Stimulated activated CD4-positive, alpha-beta T cell treated with anti-CD3 and anti-CD28 coated beads, Interleukin-15, amount 100 ng/mL, for 24 hours (primary cell): ENCODE results near the gene SAXO1.
"Not testable (repeated sequence)": the region's sequence is repeated elsewhere in the genome, so short reads cannot be mapped to it uniquely, and the experiment has no call there.

Source experiments
- DNase-seq: peaks from one replicate; pipeline ENCODE4 v3.0.0-alpha.2; 2020

SAXO1 gene

GRCh38 chr9:18997151-18997550 is 35.9 kb downstream of the SAXO1 start:
- no peak for DNase-seq

GRCh38 chr9:18996211-18996610 is 36.8 kb downstream of the SAXO1 start:
- DNase-seq = no peak

- no peak for DNase-seq
Observed at GRCh38 chr9:18994263-18994916, 38.6 kb downstream of the SAXO1 start.

- not testable (repeated sequence) for DNase-seq
Observed at GRCh38 chr9:18991197-18991596, 41.8 kb downstream of the SAXO1 start.

GRCh38 chr9:18990494-18990893 is 42.5 kb downstream of the SAXO1 start:
- no peak for DNase-seq

- no peak for DNase-seq
Observed at GRCh38 chr9:18989865-18990264, 43.1 kb downstream of the SAXO1 start.

- DNase-seq = no peak
Observed at GRCh38 chr9:18989097-18989496, 43.9 kb downstream of the SAXO1 start.

- no peak for DNase-seq
Observed at GRCh38 chr9:18988003-18988402, 45.0 kb downstream of the SAXO1 start.

- DNase-seq = no peak
Observed at GRCh38 chr9:18985996-18986395, 47.0 kb downstream of the SAXO1 start.

GRCh38 chr9:18985464-18985951 is 47.5 kb downstream of the SAXO1 start:
- DNase-seq = no peak

- no peak for DNase-seq
Observed at GRCh38 chr9:18982262-18982620, 50.8 kb downstream of the SAXO1 start.

- no peak for DNase-seq
Observed at GRCh38 chr9:18981476-18982261, 51.3 kb downstream of the SAXO1 start.

GRCh38 chr9:18980189-18980588 is 52.8 kb downstream of the SAXO1 start:
- no peak for DNase-seq

GRCh38 chr9:18979367-18979766 is 53.6 kb downstream of the SAXO1 start:
- no peak for DNase-seq

GRCh38 chr9:18978188-18978587 is 54.8 kb downstream of the SAXO1 start:
- DNase-seq = no peak

- no peak for DNase-seq
Observed at GRCh38 chr9:18976709-18977531, 56.1 kb downstream of the SAXO1 start.

- DNase-seq = no peak
Observed at GRCh38 chr9:18976221-18976708, 56.7 kb downstream of the SAXO1 start.

GRCh38 chr9:18973348-18973747 is 59.7 kb downstream of the SAXO1 start:
- DNase-seq = no peak

GRCh38 chr9:18972675-18973074 is 60.3 kb downstream of the SAXO1 start:
- no peak for DNase-seq

- no peak for DNase-seq
Observed at GRCh38 chr9:18971909-18972308, 61.1 kb downstream of the SAXO1 start.

- DNase-seq = no peak
Observed at GRCh38 chr9:18971404-18971803, 61.6 kb downstream of the SAXO1 start.

GRCh38 chr9:18970393-18970792 is 62.6 kb downstream of the SAXO1 start:
- no peak for DNase-seq

- no peak for DNase-seq
Observed at GRCh38 chr9:18969128-18969527, 63.9 kb downstream of the SAXO1 start.
